Cardiac muscle cell (in vitro differentiated cells and primary cell): Measurements from ENCODE around the gene GATA3. TPM values are rescaled to one million over a fixed set of nuclear protein-coding genes. Genes with fewer than 3 reads are reported as not detected.

Experiments
- DNase-seq, 2 donors: peaks; one replicate each; pipeline versions ENCODE4 v3.0.0 to v3.0.0-alpha.2; 2010 to 2017; ENCODE audit warnings: low read depth in 1 of 2, low spot score in 1 of 2
- H3K27ac ChIP-seq: fragments of 200-600 bp; sonication (generic); 2 replicates; pipeline ENCODE4 v1.5.1; 2016
- H3K27me3 ChIP-seq: fragments of 200-600 bp; sonication (generic); 2 replicates; pipeline ENCODE4 v1.6.0; 2016; ENCODE audit warnings: control low read depth
- H3K36me3 ChIP-seq: fragments of 200-600 bp; sonication (generic); 2 replicates; pipeline ENCODE4 v1.5.1; 2016; ENCODE audit warnings: control low read depth
- H3K4me1 ChIP-seq: fragments of 200-600 bp; sonication (generic); 2 replicates; pipeline ENCODE4 v1.8.1; 2017; ENCODE audit warnings: low read depth, mild to moderate bottlenecking, mixed run types
- H3K4me3 ChIP-seq: fragments of 200-600 bp; sonication (generic); 2 replicates; pipeline ENCODE4 v1.5.1; 2016; ENCODE audit warnings: mild to moderate bottlenecking
- H3K9me3 ChIP-seq: fragments of 200-600 bp; sonication (generic); 2 replicates; pipeline ENCODE4 v1.5.1; 2017; ENCODE audit warnings: low read depth, mild to moderate bottlenecking, control low read depth
- CTCF ChIP-seq: IDR thresholded peaks from 2 replicates; pipeline ENCODE4 v1.5.1; 2012; ENCODE audit warnings: low read depth, mild to moderate bottlenecking, low read length
- polyA plus RNA-seq: library from polyadenylated mRNA; unstranded; fragments of >200 nt; fragmentation: Nextera tagmentation; extraction: Ambion mirVana; gene quantifications from 2 replicates; pipeline ENCODE4 v1.2.1, GENCODE V29; 2016
- total RNA-seq: library from RNA; depleted of rRNA; stranded (reverse); fragments of >200 nt; gene quantifications from 2 replicates; pipeline ENCODE4 v1.2.3, GENCODE V29; 2016

The GATA3 gene
- total and polyA plus RNA-seq, 2 experiments from 2014 or later: 3.4 to 4.4 TPM

GRCh38 chr10:8041284-8041991, 13.1 kb upstream of the GATA3 start:
- Histone ChIP-seq H3K27ac (no peak overlapping the region), H3K4me1 (no peaks in the 10 kb centered on the region), H3K36me3 (no peaks in the 10 kb centered on the region), H3K9me3 (no peaks in the 10 kb centered on the region), H3K4me3 (no peak overlapping the region), H3K27me3 (peaks cover 100% of the 10 kb centered on the region)
- DNase-seq: no peak
- TF ChIP-seq CTCF: no peak

GRCh38 chr10:8041992-8042720, 12.3 kb upstream of the GATA3 start:
- Histone ChIP-seq H3K27ac (no peak overlapping the region), H3K27me3 (peaks cover 100% of the 10 kb centered on the region), H3K9me3 (no peaks in the 10 kb centered on the region), H3K36me3 (no peaks in the 10 kb centered on the region), H3K4me1 (no peaks in the 10 kb centered on the region), H3K4me3 (no peak overlapping the region)
- TF ChIP-seq CTCF: no peak
- DNase-seq: no peak

GRCh38 chr10:8042721-8043568, 11.5 kb upstream of the GATA3 start:
- Histone ChIP-seq H3K4me1 (no peaks in the 10 kb centered on the region), H3K4me3 (no peak overlapping the region), H3K36me3 (no peaks in the 10 kb centered on the region), H3K9me3 (no peaks in the 10 kb centered on the region), H3K27me3 (peaks cover 100% of the 10 kb centered on the region), H3K27ac (no peak overlapping the region)
- TF ChIP-seq CTCF: no peak
- DNase-seq: no peak

GRCh38 chr10:8043569-8044306, 10.8 kb upstream of the GATA3 start:
- peaks cover 100% of the 10 kb centered on the region for H3K27me3 ChIP-seq
- peak; percentile 18 for TF ChIP-seq CTCF
- no peak overlapping the region for H3K4me3 ChIP-seq
- no peaks in the 10 kb centered on the region for H3K36me3 ChIP-seq
- no peaks in the 10 kb centered on the region for H3K9me3 ChIP-seq
- no peaks in the 10 kb centered on the region for H3K4me1 ChIP-seq
- H3K27ac ChIP-seq: no peak overlapping the region
- no peak for DNase-seq

- Histone ChIP-seq H3K4me1 (no peaks in the 10 kb centered on the region), H3K4me3 (peak overlapping the region; percentile 23)
- no peak for DNase-seq
Measured at GRCh38 chr10:8044331-8044907, 10.1 kb upstream of the GATA3 start.

More at GRCh38 chr10:8044331-8044907, 10.1 kb upstream of the GATA3 start:
- no peak overlapping the region for H3K27ac ChIP-seq
- TF ChIP-seq CTCF: no peak
- peaks cover 100% of the 10 kb centered on the region for H3K27me3 ChIP-seq
- H3K9me3 ChIP-seq: no peaks in the 10 kb centered on the region
- H3K36me3 ChIP-seq: no peaks in the 10 kb centered on the region
